SK-N-SH (cell line): ENCODE data around the gene MB21D2. TPM values are rescaled to one million over a fixed set of nuclear protein-coding genes. Genes with fewer than 3 reads are reported as not detected.
"Not testable (repeated sequence)": the region's sequence is repeated elsewhere in the genome, so short reads cannot be mapped to it uniquely, and the experiment has no call there.

Source experiments
- CTCF ChIA-PET: fragments of 300-600, 350-600 bp; formaldehyde crosslinking; extraction: SDS; loops from one replicate; lab custom pipeline; 2021; lab: Yijun Ruan, JAX
- POLR2A ChIA-PET: fragments of 350-600 bp; sonication (Branson Sonifier 250); formaldehyde crosslinking; extraction: SDS; loops from one replicate; lab custom pipeline; 2020; ENCODE audit warnings: antibody characterized with exemption, inconsistent platforms; lab: Yijun Ruan, JAX
- DNase-seq: peaks from one replicate; pipeline ENCODE4 v3.0.0; 2012
- H2AFZ ChIP-seq: fragments of 200-600 bp; sonication (generic); 2 replicates; pipeline ENCODE4 v1.8.1; 2016; ENCODE audit warnings: antibody characterized with exemption, mild to moderate bottlenecking, low read depth
- H3F3A ChIP-seq: fragments of 200-600 bp; sonication (generic); replicated peaks from 2 replicates; pipeline ENCODE3; 2016; ENCODE audit warnings: antibody characterized with exemption, mild to moderate bottlenecking; ENCODE audit not compliant: insufficient read depth
- H3K27ac ChIP-seq, 2 experiments: fragments of 200-500 bp in 1 of 2; fragments of 200-600 bp in 1 of 2; sonication (Bioruptor generic) in 1 of 2; sonication (generic), shearing (Covaris generic) in 1 of 2; 2 replicates each; pipeline versions ENCODE4 v1.5.1 to v1.6.1; 2014 to 2016; ENCODE audit warnings: low read depth in 2 of 2, inconsistent platforms in 1 of 2, low read length in 1 of 2, mild to moderate bottlenecking in 1 of 2, mixed read lengths in 1 of 2
- H3K27me3 ChIP-seq: fragments of 200-600 bp; sonication (generic), shearing (Covaris generic); 2 replicates; pipeline ENCODE4 v1.6.1; 2016; ENCODE audit warnings: mixed run types; ENCODE audit not compliant: insufficient read depth
- H3K36me3 ChIP-seq, 2 experiments: fragments of 200-500 bp in 1 of 2; fragments of 200-600 bp in 1 of 2; sonication (Bioruptor generic) in 1 of 2; sonication (generic) in 1 of 2; replicated peaks in 1 of 2; 2 replicates each; pipeline versions ENCODE3 to v1.5.1; 2014 to 2016; ENCODE audit warnings: low read length in 1 of 2, mild to moderate bottlenecking in 1 of 2; ENCODE audit not compliant: insufficient read depth in 2 of 2, control insufficient read depth in 1 of 2
- H3K4me1 ChIP-seq, 2 experiments: fragments of 200-500 bp in 1 of 2; fragments of 200-600 bp in 1 of 2; sonication (Bioruptor generic) in 1 of 2; sonication (generic), shearing (Covaris generic) in 1 of 2; 2 replicates each; pipeline versions ENCODE4 v1.5.1 to v1.6.1; 2014 to 2016; ENCODE audit warnings: low read depth in 1 of 2, low read length in 1 of 2, mixed run types in 1 of 2; ENCODE audit not compliant: insufficient read depth in 2 of 2, control insufficient read depth in 1 of 2
- H3K4me2 ChIP-seq: fragments of 200-600 bp; sonication (generic), shearing (Covaris generic); 2 replicates; pipeline ENCODE4 v1.6.1; 2017; ENCODE audit warnings: mixed run types
- H3K4me3 ChIP-seq, 2 experiments: fragments of 200-500 bp in 1 of 2; fragments of 200-600 bp in 1 of 2; sonication (Bioruptor generic) in 1 of 2; sonication (generic), shearing (Covaris generic) in 1 of 2; 2 replicates each; pipeline versions ENCODE4 v1.5.1 to v1.8.1; 2014 to 2016; ENCODE audit warnings: low read depth in 2 of 2, inconsistent platforms in 1 of 2, low read length in 1 of 2, mild to moderate bottlenecking in 1 of 2, mixed read lengths in 1 of 2, moderate library complexity in 1 of 2
- H3K79me2 ChIP-seq: fragments of 200-600 bp; sonication (generic); 2 replicates; pipeline ENCODE4 v1.8.1; 2017; ENCODE audit warnings: mild to moderate bottlenecking; ENCODE audit not compliant: insufficient read depth
- H3K9ac ChIP-seq: fragments of 200-600 bp; sonication (generic); 2 replicates; pipeline ENCODE4 v1.6.1; 2017; ENCODE audit warnings: mixed run types
- H3K9me2 ChIP-seq: fragments of 200-600 bp; sonication (generic); 2 replicates; pipeline ENCODE4 v1.6.1; 2017; ENCODE audit warnings: mixed run types
- H3K9me3 ChIP-seq: fragments of 200-600 bp; sonication (generic); 2 replicates; pipeline ENCODE4 v1.6.1; 2017; ENCODE audit warnings: mixed run types, mild to moderate bottlenecking, moderate library complexity
- H4K20me1 ChIP-seq: fragments of 200-600 bp; sonication (generic); 2 replicates; pipeline ENCODE4 v1.6.1; 2017; ENCODE audit warnings: mild to moderate bottlenecking, mixed run types; ENCODE audit not compliant: insufficient read depth
- EP300 ChIP-seq, 2 experiments: IDR thresholded peaks; 2 replicates each; pipeline versions ENCODE4 v1.4.0 to v1.6.1; 2012; ENCODE audit warnings: borderline replicate concordance in 1 of 2, low read depth in 1 of 2, low read length in 1 of 2
- FOXJ3 ChIP-seq: sonication (generic); formaldehyde crosslinking; IDR thresholded peaks from 2 replicates; pipeline ENCODE4 v1.5.1; 2020; ENCODE audit warnings: mild to moderate bottlenecking, missing genetic modification reagents
- NFIC ChIP-seq: IDR thresholded peaks from 2 replicates; pipeline ENCODE4 v1.4.0; 2012; ENCODE audit warnings: borderline replicate concordance
- POLR2AphosphoS5 ChIP-seq: IDR thresholded peaks from 2 replicates; pipeline ENCODE4 v1.6.1; 2012; ENCODE audit warnings: low read depth, low read length
- RAD21 ChIP-seq: IDR thresholded peaks from 2 replicates; pipeline ENCODE4 v1.6.1; 2012; ENCODE audit warnings: mild to moderate bottlenecking, low read length
- RXRA ChIP-seq: IDR thresholded peaks from 2 replicates; pipeline ENCODE4 v1.4.0; 2012; ENCODE audit warnings: low read depth, mild to moderate bottlenecking, borderline replicate concordance
- TAF1 ChIP-seq: IDR thresholded peaks from 2 replicates; pipeline ENCODE4 v1.6.1; 2012; ENCODE audit warnings: low read depth, mild to moderate bottlenecking, low read length, moderate library complexity, borderline replicate concordance
- YY1 ChIP-seq: IDR thresholded peaks from 2 replicates; pipeline ENCODE4 v1.4.0; 2012; ENCODE audit warnings: low read depth, mild to moderate bottlenecking
- WGBS: methylation state at CpG from one replicate; pipeline ENCODE4 v1.1.6; 2017; ENCODE audit warnings: low lambda C conversion rate; 5-methylcytosine and 5-hydroxymethylcytosine counted together
- polyA plus RNA-seq, 3 experiments: library from polyadenylated mRNA; depleted of rRNA; stranded (reverse); fragments of >200 nt; gene quantifications; 2 replicates each; pipeline ENCODE4 v1.2.3, GENCODE V29; 2012
- TF ChIP-seq, protein P1 (sequence below): IDR thresholded peaks from 2 replicates; pipeline ENCODE4 v1.4.0; 2012; ENCODE audit warnings: low read depth

Gene MB21D2, protein sequence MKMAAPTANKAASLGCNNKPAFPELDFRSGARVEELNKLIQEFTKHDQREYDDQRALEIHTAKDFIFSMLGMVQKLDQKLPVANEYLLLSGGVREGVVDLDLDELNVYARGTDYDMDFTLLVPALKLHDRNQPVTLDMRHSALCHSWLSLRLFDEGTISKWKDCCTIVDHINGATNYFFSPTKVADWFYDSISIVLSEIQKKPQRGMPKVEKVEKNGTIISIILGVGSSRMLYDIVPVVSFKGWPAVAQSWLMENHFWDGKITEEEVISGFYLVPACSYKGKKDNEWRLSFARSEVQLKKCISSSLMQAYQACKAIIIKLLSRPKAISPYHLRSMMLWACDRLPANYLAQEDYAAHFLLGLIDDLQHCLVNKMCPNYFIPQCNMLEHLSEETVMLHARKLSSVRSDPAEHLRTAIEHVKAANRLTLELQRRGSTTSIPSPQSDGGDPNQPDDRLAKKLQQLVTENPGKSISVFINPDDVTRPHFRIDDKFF
- 12.7 and 15.4 TPM in 2 replicates for polyA plus RNA-seq (2012; rRNA removed)
- polyA plus RNA-seq (2012; cell fraction: cytosol; rRNA removed), result 13.3 and 14.3 TPM in 2 replicates
- polyA plus RNA-seq (2012; cell fraction: nucleus; rRNA removed), result 13.3 and 15.1 TPM in 2 replicates

DNA sequence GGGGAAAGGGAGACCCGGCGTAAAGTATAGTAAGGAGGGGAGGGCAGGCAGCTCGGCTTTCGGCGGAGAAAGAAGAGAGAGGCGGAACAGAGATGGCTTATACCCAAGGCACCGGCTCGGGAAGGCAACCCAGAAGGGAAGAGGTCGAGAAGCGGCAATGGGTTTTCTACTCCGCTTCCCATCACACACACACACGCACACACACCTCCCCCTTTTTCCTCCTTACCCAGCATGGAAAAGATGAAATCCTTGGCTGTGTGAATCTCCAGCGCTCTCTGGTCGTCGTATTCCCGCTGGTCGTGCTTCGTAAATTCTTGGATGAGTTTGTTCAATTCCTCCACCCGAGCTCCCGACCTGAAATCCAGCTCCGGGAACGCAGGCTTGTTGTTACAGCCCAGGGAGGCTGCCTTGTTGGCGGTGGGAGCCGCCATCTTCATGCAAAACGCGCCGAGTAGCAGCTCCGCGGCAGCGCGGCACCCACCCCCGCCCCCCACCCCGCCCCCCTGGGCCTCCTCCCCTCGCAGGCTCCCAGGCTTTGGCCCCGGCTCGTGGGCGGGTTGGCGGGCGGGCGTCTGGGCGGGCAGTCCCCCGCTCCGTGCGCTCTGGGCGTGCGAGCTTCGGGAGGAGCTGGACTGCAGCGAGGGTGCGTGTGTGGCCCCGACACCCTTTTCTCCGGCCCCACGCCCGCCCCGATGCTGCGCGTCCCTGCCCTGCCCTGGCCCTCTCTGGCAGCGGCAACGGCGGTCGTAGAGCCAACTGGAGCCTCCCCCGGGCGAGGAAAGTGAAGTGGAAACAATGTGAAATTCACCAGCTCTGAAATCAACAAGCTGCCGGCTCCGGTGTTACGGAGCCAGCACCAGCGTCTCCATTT, at the start of gene MB21D2:
Gene MB21D2, minus strand, starts transcription at position 453 of the 871 bp plus-strand sequence. Its CDS starts 16 bp downstream, at position 437.
- no peaks in the 10 kb centered on the region for H3K9me3 ChIP-seq
- 1% methylated on average over 30 of the region's 66 CpGs for WGBS
- H3K4me1 ChIP-seq, result peaks cover 7 to 15% of the 10 kb centered on the region in 2 experiments; a peak in 3 of 4 replicates
- H3K27ac ChIP-seq, result peak within 1 kb of the TSS; percentile 85 to 95
- H3K27me3 ChIP-seq, result no peaks in the 10 kb centered on the region
- H4K20me1 ChIP-seq, result peaks cover 10% of the 10 kb centered on the region
- H3K79me2 ChIP-seq, result peaks cover 47% of the 10 kb centered on the region
- TF ChIP-seq FOXJ3 (no peak), POLR2AphosphoS5 (peak; percentile 65), NFIC (peak; percentile 0; the same call in 1 of the 2 replicates), EP300 (IDR thresholded peaks at IDR 0.05; ENCODE audit: borderline replicate concordance in 1 of 2, low read depth in 1 of 2, low read length in 1 of 2) (no peak), TAF1 (peak; percentile 82), RXRA (no peak), YY1 (peak; percentile 78; the same call in 1 of the 2 replicates), RAD21 (peak; percentile 22; the same call in 1 of the 2 replicates)
- TF ChIP-seq, protein P1, sequence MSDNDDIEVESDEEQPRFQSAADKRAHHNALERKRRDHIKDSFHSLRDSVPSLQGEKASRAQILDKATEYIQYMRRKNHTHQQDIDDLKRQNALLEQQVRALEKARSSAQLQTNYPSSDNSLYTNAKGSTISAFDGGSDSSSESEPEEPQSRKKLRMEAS, result peak; percentile 55
- no peaks in the 10 kb centered on the region for H3K9me2 ChIP-seq
- H2AFZ ChIP-seq, result peak within 1 kb of the TSS; percentile 71
- peak within 1 kb of the TSS; percentile 91 to 98 for H3K4me3 ChIP-seq
- peak; percentile 94 for DNase-seq
- H3K9ac ChIP-seq, result peak within 1 kb of the TSS; percentile 92
- peak within 1 kb of the TSS; percentile 84 for H3K4me2 ChIP-seq
- POLR2A ChIA-PET, result interaction anchor here (0.9 kb wide), 1 partner anchor 9 kb away, joined by 4 read pairs; no protein-coding TSS in a partner anchor
- CTCF ChIA-PET, result interaction anchor here (0.6 to 2.1 kb wide), 6 partner anchors 12 to 123 kb away, joined by 3 to 10 read pairs (median 6); no protein-coding TSS in a partner anchor
- H3F3A ChIP-seq, result no peaks in the 10 kb centered on the region
- no peaks in the 10 kb centered on the region for H3K36me3 ChIP-seq

DNA sequence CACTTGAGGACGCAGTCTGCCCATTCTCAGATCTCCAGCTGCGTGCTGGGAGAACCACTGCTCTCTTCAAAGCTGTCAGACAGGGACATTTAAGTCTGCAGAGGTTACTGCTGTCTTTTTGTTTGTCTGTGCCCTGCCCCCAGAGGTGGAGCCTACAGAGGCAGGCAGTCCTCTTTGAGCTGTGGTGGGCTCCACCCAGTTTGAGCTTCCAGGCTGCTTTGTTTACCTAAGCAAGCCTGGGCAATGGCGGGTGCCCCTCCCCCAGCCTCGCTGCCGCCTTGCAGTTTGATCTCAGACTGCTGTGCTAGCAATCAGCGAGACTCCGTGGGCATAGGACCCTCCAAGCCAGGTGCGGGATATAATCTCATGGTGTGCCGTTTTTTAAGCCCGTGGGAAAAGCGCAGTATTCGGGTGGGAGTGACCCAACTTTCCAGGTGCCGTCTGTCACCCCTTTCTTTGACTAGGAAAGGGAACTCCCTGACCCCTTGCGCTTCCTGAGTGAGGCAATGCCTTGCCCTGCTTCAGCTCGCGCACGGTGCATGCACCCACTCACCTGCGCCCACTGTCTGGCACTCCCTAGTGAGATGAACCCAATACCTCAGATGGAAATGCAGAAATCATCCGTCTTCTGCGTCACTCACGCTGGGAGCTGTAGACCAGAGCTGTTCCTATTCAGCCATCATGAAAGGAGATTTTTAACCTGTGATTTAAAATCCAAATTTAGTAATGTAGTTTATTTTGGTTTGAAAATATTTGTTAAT, 47.5 kb upstream of the MB21D2 start:
- H3K27ac ChIP-seq, H3K9me3 ChIP-seq, H3K79me2 ChIP-seq, H3K36me3 ChIP-seq, H3F3A ChIP-seq, CTCF ChIA-PET, H3K4me2 ChIP-seq, H3K4me1 ChIP-seq, H4K20me1 ChIP-seq, POLR2A ChIA-PET, H3K9me2 ChIP-seq, H2AFZ ChIP-seq, H3K27me3 ChIP-seq, H3K9ac ChIP-seq, H3K4me3 ChIP-seq, DNase-seq: not testable (repeated sequence)
- 52% methylated on average over 7 of the region's 21 CpGs for WGBS
